NCI-H446 (cell line): ENCODE measurements around the gene FBXO36.
"Not testable (repeated sequence)": the region's sequence is repeated elsewhere in the genome, so short reads cannot be mapped to it uniquely, and the experiment has no call there.

Source experiments
- DNase-seq, 2 experiments: peaks; one replicate each; lab custom pipeline; 2025; lab: John Stamatoyannopoulos, UW

Gene FBXO36

DNA sequence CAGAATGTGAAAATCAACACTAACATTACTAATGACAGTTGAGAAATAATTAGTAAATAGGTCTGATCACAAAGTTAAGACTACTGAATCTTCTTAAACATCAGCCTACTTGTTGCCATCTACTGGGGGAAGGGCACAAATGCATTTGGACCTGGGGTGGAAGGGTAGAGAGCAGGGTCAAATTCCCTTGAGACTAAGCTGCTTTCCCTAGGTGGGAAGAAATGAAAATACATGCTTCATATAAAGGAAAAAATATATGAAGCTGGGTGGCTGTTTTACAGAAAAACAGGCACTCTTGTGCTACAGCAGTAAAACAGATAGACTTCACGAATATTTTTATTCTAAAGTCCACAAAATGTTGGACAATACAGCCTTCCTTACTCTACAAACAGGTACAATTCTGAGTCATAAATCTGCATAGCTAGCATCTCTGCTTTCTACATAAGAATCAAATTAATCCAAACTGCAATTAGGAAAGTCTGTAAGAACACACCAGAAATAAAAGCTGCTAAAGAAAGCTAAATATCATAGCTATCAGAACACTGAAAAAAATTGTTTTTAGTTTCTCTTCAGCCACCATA lies 11.4 kb upstream of the FBXO36 start:
- peak in 1 of 2 experiments; percentile 8 for DNase-seq

- DNase-seq, result no peak
Measured at GRCh38 chr2:229914171-229914570, 8.1 kb upstream of the FBXO36 start.

- no peak for DNase-seq
Measured at GRCh38 chr2:229917793-229918192, 4.5 kb upstream of the FBXO36 start.

GRCh38 chr2:229920011-229920641 lies 2.2 kb upstream of the FBXO36 start:
- DNase-seq, result no peak

DNA sequence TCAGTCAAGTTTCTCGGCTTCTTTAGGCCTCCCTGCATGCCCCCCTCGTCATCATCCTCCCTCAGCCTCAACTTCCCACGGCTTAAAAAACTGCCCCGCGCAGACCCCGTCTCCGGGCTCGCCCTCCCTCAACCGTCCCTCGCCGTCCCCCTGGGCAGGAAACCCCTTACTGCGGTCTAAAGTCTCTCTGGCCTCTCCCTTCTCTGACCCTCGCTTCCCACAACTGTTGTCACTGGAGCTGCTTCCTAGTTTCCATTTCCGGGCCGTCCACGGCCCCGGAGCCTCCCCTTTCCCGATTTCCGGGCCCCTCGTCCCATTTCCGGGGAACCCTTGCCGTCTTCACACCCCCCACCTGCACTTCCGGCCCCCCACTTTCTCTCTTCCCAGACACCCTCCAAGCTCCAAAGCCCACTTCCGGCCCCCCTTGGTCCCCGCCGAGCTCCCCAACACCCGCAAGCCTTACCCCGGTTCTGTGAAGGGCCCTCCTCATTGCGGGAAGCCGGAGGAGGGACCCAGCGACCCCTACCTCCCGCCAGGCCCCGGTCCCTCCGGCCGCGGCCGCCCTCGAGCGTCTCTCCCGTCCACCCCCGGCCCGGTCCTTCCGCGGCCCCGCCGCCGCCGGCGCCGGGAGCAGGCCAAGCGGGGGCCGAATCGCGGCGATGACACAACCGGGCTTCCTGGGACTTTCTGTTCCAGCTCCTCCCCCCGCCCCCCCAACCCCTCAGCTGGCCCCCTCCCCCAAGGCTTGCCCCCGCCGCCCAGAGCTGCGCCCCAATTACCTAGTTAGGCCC lies 1.0 kb upstream of the FBXO36 start:
- peak in 1 of 2 experiments; percentile 54 for DNase-seq

DNA sequence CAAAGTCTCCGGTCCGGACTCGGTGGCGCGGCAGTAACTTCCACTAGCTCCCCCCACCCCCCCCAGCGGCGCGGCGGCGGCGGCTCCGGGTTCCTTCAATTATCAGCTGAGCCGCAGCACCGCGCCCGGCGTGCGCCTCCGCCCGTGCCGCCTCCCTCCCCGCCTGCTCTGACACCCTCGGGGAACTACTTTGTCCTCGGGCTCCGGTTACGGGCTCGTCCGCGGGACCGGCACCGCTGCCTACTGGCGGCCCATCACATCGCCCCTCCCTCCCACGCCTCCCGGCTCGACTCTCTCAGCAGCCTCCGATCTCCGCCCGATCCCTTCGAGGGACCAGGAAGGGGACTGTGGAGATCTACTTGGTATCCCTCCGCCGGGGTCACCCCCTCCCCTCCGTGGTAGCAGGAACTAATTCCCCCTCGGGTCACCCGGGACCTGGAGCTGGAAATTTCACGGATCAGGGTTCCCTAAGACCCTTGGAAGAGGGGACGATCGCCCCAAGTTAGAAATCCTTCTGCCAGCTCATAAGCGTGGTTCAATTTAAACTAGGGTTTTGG lies 333 bp upstream of the FBXO36 start, which contains the start of gene TRIP12:
TRIP12 (minus strand) TSS at position 118 of the 557 bp plus-strand sequence. CDS start 41,930 bp downstream, outside the sequence.
- DNase-seq, result peak; percentile 91 to 92

GRCh38 chr2:229924541-229924940 lies 2.2 kb downstream of the FBXO36 start:
- DNase-seq, result not testable (repeated sequence)

- no peak for DNase-seq
Measured at GRCh38 chr2:229925201-229925600, 2.9 kb downstream of the FBXO36 start.

GRCh38 chr2:229927817-229928321 lies 5.6 kb downstream of the FBXO36 start:
- no peak for DNase-seq

GRCh38 chr2:229930656-229931055 lies 8.4 kb downstream of the FBXO36 start:
- DNase-seq, result no peak

- DNase-seq, result no peak
Measured at GRCh38 chr2:229931241-229931640, 8.9 kb downstream of the FBXO36 start.

DNA sequence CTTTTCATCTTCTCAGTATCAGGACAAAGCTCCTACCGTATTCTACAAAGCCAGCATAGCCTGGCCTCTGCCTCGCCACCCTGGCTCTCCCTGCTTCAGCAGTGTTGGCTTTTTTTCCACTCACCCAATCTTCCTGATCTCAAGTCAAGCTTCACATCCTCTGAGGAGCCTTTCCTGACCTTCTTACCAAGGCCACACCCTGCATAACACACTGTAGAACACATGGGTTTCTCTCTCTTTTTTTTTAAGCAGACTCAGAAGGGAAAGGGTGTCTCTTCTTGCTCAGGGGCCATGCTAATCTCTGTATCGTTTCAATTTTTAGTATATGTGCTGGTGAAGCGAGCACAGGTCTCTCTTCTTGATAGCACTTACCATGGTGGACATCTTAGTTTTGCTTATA lies 15.2 kb downstream of the FBXO36 start:
- no peak for DNase-seq

DNA sequence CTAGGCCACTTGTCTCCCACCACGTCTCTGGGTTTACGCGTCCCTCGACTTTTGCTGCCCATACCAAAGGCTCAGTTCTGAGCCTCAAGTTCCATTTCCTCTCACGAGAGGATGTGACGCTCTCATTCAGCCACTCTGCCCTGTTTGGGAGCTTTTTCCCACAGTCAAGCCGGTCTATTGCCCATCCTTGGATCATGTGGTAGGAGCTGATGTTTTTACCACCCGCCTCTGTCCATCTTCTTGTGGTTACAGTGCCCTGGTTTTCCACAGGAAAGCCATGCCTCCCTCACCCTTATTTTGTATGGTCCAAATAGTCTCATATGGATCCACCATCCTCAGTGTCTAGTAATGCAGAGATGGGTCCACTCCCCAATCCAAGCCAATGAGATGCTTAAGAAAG lies 20.4 kb downstream of the FBXO36 start:
- no peak for DNase-seq

DNA sequence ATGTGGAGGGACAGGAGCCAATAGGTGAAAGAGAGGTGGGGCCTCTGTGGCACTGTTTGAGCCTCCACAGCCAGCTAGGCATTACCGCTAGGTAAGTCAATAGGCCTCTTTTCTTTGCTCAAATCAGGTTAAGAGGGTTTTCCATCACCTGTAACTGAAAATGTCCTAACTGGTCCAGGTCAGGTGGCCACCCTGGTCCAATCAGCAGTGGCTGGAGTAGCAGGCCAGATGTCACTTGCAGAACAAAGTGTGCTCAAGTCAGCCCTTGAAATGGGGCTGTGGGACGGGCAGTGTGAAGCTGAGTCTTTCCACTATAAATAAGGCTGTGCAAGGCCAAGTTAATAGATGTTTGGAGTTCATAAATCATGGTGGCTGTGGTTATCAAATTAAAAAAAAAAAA lies 20.9 kb downstream of the FBXO36 start:
- DNase-seq, result no peak

DNA sequence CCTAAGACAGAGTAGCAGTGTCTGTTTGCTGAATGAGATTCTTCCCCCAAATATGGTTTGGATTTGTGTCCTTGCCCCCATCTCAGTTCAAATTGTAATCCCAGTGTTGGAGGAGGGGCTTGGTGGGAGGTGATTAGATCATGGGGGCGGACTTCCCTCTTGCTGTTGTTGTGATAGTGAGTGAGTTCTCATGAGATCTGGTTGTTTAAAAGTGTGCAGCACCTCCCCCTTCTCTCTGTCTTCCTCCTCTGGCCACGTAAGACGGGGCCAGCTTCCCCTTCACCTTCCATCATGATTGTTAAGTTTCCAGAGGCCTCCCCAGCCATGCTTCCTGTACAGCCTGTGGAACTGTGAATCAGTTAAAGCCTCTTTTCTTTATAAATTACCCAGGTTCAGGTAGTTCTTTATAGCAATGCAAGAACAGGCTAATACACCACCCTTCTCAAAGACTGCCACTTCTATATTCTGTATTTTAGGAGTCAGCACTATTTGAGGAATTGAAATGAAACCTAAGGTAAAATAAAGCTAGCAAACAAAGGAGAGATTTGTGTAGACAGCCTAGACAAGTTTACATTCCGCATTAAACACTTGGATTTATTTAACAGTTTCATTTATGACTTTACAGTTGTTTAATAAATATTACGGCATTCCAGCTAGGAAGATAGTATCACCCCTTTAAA lies 21.6 kb downstream of the FBXO36 start:
- no peak for DNase-seq

DNA sequence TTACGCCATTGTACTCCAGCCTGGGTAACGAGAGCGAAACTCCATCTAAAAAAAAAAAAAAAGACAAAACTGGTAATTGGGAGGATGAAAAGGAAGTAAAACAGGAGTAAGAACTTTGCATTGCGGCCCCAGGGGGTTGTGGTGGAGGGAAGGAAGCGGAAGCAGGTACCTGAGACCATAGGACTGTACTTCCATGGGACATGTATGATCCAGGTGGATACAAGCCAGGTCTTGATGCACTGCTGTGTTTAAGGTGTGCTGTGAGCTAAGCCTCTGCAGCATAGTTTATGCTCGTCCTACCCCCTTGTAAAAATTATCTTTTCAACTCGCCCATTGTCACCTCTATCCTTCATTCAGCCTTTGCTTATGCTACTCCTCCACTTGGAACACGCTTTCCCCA lies 23.7 kb downstream of the FBXO36 start:
- no peak for DNase-seq

- DNase-seq, result no peak
Measured at GRCh38 chr2:229947544-229947943, 25.2 kb downstream of the FBXO36 start.

DNA sequence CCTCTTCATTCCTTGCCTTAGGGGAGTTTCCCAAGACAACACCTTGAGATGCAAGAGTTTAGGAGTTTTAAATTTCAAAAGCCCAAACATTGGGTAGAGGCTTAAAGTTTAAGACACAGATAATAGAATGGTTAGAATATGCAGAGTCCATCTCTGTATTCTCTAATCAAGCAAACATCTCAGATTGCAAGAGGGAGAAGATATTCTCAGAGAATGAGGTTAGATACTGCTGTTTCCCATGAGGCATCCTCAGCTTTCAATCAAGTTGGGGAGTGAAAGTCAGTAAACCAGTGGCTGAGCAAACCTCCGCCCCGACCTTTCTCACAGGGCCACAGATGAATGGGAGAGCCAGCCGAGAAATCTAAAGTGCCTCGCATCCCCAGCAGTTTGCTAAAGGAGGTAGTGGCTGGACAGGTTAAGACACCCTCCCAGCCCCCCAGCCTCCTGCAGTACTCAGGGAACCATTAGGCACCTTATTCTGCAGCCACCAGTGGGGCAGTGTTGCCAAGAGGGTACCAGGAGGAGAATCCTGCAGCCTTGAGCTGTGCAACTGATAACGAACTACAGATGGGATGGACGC lies 30.0 kb downstream of the FBXO36 start:
- DNase-seq, result no peak

GRCh38 chr2:229955663-229956062 lies 33.4 kb downstream of the FBXO36 start:
- no peak for DNase-seq

- DNase-seq, result no peak
Measured at GRCh38 chr2:229956491-229956890, 34.2 kb downstream of the FBXO36 start.

GRCh38 chr2:229963596-229963995 lies 41.3 kb downstream of the FBXO36 start:
- DNase-seq, result not testable (repeated sequence)

DNA sequence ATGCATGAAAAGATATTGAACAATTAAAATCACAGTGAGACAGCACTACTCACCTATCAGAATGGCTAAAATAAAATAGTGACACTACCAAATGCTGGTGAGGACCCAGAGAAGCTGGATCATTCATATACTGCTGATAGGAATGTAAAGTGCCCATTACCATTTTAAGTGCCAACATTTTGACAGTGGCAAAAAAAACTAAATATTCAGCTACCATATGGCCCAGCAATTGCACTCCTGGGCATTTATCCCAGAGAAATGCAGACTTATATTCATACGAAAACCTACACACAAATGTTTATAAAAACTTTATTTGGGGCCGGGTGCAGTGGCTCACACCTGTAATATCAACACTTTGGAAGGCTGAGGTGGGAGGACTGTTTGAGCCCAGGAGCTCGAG lies 47.6 kb downstream of the FBXO36 start:
- no peak for DNase-seq
